ENCODE data around the gene ZER1.

Gene ZER1

GRCh38 chr9:128687453-128687852 is 84.3 kb downstream of the ZER1 start:
- TF ChIP-seq CTCF (IDR thresholded peaks at IDR 0.05; ENCODE audit: insufficient read depth, low read length, missing control alignments), result no peak
- CTCF ChIA-PET, result interaction anchor here (1.0 kb wide), 1 partner anchor 52 kb away, joined by 3 read pairs; no protein-coding TSS in a partner anchor
- H3K4me3 ChIP-seq (ENCODE audit: low read depth, low read length), result no peak overlapping the region
- POLR2A ChIA-PET, result no interaction called here
- DNase-seq (ENCODE audit: low read depth, low spot score), result no peak

- no peak for DNase-seq (ENCODE audit: low read depth, low spot score)
- CTCF ChIA-PET, result interaction anchor here (1.1 to 2.6 kb wide), 4 partner anchors 11 to 50 kb away, joined by 4 to 11 read pairs (median 8); partner anchors contain the start of gene PKN3
- no peak for TF ChIP-seq CTCF (IDR thresholded peaks at IDR 0.05; ENCODE audit: insufficient read depth, low read length, missing control alignments)
- POLR2A ChIA-PET, result interaction anchor here (1.1 kb wide), 1 partner anchor 25 kb away, joined by 3 read pairs; no protein-coding TSS in a partner anchor
- no peak overlapping the region for H3K4me3 ChIP-seq (ENCODE audit: low read depth, low read length)
Observed at GRCh38 chr9:128685636-128686489, 85.9 kb downstream of the ZER1 start.

GRCh38 chr9:128684325-128685199 is 87.2 kb downstream of the ZER1 start:
- TF ChIP-seq CTCF (IDR thresholded peaks at IDR 0.05; ENCODE audit: insufficient read depth, low read length, missing control alignments), result no peak
- ChIA-PET POLR2A (interaction anchor here (1.1 to 1.6 kb wide), 4 partner anchors 24 to 51 kb away, joined by 3 to 7 read pairs (median 4); no protein-coding TSS in a partner anchor), CTCF (interaction anchor here (1.1 to 2.6 kb wide), 7 partner anchors 9 to 246 kb away, joined by 3 to 11 read pairs (median 4); partner anchors contain the start of genes ENDOG and PKN3)
- DNase-seq (ENCODE audit: low read depth, low spot score), result no peak
- H3K4me3 ChIP-seq (ENCODE audit: low read depth, low read length), result peak overlapping the region; percentile 74

- H3K4me3 ChIP-seq (ENCODE audit: low read depth, low read length), result peak overlapping the region; percentile 74
- no peak for DNase-seq (ENCODE audit: low read depth, low spot score)
- POLR2A ChIA-PET, result interaction anchor here (0.5 to 1.6 kb wide), 4 partner anchors 26 to 384 kb away, joined by 3 to 7 read pairs (median 4); no protein-coding TSS in a partner anchor
- no peak for TF ChIP-seq CTCF (IDR thresholded peaks at IDR 0.05; ENCODE audit: insufficient read depth, low read length, missing control alignments)
- CTCF ChIA-PET, result interaction anchor here (1.1 to 2.6 kb wide), 5 partner anchors 18 to 246 kb away, joined by 3 to 11 read pairs (median 4); partner anchors contain the start of gene PKN3
Observed at GRCh38 chr9:128684065-128684324, 87.7 kb downstream of the ZER1 start.

GRCh38 chr9:128683340-128684064 is 88.2 kb downstream of the ZER1 start:
- ChIA-PET CTCF (interaction anchor here (1.1 to 2.6 kb wide), 4 partner anchors 18 to 87 kb away, joined by 3 to 11 read pairs (median 8); partner anchors contain the start of gene PKN3), POLR2A (interaction anchor here (0.5 to 1.6 kb wide), 3 partner anchors 25 to 384 kb away, joined by 3 to 7 read pairs (median 5); no protein-coding TSS in a partner anchor)
- TF ChIP-seq CTCF (IDR thresholded peaks at IDR 0.05; ENCODE audit: insufficient read depth, low read length, missing control alignments), result no peak
- DNase-seq (ENCODE audit: low read depth, low spot score), result no peak
- H3K4me3 ChIP-seq (ENCODE audit: low read depth, low read length), result peak overlapping the region; percentile 74

Data from AG04449 (cell line).